NCI-H187 treated with DMSO at 0.1 percent for 48 hours (cell line): ENCODE measurements around the gene FLT1.

Experiments
- DNase-seq: peaks from one replicate; lab custom pipeline; 2025; lab: John Stamatoyannopoulos, UW

Gene FLT1

DNA sequence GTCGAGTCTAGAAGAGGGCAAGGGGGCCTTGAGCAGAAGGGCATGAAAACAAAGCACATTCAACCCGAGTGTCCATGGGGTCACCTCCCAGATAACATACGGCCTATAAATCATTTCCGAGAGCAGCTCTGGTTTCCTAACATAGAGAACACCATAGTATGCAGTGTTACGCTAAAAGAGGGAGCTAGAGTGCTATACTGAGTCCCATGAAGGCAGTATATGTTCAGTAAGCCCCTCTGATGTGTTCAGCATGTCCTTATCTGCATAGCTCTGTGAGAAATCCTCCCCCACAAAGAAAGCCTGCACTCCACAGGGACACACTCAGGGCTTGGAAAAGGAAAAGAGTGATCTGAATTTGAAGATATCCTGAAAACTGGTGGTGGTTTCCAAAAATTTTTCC is 175.4 kb downstream of the FLT1 start:
- no peak for DNase-seq

DNA sequence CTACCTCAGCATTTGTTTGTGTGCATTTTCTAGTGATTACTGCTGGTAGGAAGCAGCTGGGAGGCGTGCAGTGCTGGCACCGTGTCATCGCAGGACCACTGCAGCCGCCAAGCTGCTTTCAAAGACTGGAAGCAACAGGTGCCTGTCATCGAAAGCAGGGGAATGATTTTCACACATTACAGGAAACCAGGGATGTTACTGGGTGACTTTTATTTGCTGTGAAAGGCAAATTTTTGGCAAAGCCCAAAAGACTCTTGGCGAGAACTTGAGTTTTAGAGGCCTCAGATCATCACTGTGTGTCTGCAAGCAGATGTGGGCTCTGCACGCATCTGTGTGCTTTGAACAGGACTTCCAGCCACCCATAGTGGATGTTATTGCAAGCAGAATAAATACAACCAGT is 176.4 kb downstream of the FLT1 start:
- no peak for DNase-seq

DNA sequence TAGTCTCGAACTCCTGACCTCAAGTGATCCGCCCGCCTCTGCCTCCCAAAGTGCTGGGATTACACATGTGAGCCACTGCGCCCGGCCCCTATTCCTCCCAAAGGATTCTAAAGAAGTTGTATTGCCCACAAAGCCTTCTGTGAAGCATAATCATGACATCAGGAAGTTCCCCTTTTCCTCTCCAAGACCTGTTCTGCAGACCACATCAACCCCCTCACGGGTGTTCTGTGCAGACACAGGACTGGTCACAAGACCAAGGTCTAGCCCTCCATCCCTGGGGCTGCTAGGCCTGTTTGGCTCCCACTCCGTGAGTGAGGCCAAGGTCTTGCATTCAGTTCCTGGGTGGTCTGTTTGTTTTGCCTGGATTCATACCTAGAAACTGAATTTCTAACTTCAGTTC is 178.1 kb downstream of the FLT1 start:
- no peak for DNase-seq

DNA sequence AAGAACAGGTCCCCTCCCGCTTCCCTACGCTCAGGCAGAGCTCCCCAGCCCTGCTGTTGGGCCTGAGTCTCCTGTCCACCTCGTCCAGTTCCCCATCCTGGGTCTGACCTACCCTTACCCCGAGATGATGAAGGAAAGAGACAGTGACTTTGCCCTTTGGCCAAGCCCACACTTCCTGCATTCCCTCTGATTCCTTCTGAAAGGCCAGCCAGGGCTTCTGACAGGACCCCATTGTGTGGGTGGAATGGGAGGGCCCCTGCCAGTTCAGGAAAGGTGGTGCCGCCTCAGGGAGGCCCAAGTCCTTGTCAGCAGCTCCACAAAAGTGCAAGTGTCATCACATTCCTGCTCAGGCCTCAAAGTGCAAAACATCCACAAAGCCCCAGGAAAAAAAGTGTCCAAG is 178.8 kb downstream of the FLT1 start:
- DNase-seq, result no peak

DNA sequence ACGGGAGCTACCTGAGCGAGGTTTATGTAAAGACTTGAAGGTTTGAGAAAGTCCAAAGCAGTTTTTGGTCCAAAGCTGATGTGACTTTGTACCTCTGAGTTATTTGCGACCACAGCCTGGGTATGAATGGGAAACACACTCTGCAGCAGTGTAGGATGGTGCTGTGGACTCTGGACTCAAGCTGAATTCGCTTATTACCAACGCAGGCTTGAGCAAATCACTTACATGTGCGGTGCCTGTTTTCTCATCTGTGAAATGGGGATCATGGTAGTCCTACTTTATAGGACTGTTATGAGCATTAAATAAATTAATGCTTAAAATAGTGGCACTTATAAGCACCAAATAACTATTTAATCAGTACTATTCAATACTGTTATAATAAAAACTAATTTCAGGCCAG is 180.0 kb downstream of the FLT1 start:
- DNase-seq, result no peak

DNA sequence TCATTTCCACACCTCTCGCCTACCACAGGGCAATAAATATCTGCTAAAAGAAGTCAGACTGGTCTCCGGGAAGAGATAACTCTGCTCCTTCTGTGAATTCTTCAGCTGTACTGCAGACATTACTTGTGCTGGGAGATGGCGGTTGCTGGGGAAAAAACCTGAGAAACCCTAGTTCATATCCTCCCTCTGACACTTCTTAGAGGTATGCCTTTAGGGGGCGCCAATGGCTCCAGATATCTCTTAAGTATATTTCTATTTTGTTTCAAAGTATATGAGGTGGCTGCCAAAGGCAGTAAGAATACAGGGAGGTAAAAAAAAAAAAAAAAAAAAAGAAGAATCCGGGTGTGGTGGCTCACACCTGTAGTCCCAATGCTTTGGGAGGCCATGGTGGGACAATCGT is 181.3 kb downstream of the FLT1 start:
- DNase-seq, result no peak

DNA sequence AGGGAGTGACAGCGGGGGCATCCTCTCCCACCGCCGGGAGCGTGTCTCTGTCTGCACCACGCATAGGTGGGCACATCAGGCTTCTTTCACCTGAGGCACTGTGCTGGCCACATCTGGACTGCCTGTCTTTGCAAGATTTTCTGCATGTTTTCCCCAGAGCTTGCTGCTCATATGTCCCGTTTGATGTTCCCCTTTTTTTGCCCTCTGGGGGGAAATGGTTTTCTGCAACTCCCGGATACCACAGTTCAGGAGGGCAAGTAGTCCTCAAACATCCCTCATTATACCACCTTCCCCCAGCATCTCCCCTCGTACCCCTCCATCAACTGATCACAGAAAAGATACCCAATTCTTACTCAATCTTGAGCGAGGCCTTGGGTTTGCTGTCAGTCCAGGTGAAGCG is 188.6 kb downstream of the FLT1 start:
- DNase-seq, result no peak

DNA sequence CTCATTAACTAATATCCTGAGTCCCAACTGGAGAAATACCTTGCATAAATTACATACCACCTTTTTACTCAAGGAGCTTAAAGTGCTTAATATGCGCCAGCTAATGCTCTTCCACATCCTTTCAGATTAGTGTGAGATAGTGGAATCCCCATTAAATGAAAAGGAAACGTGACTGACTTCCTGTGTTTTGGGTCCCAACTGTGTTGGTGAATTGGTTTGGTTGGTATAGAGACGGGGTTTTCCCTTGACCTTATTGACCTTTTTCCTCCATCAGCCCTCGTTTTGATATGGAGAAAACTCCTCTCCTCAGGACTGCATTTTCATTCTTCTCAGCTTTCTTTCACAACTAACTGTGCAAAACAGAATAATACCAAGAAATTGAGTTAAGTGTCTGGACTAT is 193.1 kb downstream of the FLT1 start:
- DNase-seq, result no peak

DNA sequence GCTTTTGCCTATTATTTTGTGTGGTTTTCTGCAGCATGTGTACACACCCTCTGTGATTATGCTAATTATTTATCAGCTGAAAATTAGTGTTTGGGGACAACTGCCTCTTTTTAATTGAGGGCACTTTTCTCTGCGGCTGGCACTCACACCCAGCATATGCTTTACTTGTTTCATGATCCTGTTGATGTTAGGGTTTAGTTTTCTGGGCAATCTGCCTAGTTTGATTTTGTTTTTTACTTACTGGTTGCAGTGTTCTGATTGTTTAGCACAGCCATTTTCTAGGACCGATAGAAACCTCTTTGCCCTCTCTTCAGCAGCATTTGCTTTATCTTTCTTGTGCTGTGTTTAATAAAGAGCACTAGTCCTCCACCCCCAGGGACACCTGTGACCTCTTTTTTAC is 195.0 kb downstream of the FLT1 start:
- DNase-seq, result no peak

DNA sequence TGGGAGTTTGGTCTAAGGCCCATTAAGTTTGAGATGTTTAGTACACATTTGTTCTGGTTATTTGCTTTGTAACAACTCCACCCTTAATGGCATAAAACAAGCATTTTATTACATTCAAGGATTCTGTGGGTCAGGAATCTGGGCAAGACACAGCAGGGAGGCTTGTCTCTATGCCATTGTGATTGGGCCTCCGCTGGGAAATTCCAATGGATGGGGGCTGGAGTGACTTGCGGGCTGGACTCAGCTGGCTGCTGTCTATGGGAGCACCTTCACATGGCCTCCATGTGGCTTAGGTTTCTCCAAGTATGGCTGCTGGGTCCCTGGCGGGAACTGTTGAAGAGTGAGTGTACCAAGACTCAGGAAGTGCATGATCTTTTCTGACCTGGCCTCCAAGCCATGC is 197.6 kb downstream of the FLT1 start:
- DNase-seq, result no peak

DNA sequence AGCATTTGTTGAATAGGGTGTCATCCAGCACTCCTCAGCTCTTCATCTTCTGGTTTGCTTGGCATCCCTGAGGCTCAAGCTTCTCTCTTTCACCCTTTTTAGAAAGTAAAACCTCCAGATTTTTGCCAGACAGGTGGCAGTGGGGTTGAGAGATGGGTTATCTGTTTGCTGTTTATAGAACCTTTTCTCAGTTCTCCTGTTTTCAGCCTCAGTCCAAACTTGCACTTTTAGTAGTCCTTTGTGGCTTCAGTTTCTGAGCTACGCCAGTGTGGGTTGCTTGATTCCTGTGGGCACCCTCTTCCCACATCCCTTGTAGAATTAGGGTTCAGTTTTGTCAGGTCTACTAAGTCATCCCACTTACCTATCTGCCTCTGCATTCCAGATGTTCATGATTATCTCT is 208.7 kb downstream of the FLT1 start:
- no peak for DNase-seq

DNA sequence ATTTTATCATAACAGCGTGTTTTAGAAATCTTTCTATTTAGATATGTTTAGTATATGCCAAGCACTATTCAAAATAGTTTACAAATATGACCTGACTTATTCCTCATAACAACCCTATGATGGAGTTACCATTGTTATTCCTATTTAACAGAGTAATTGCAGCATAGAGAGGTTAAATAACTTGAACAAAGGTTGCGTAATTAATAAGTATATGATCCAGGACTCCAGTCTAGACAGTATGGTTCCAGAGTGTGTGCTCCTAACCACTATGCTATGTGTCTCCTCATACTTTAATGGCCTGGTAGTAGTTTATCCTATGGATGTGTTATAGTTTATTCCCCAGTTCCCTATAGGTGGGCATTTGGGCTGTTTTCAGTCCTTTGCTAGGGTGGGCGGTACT is 211.3 kb downstream of the FLT1 start:
- no peak for DNase-seq

DNA sequence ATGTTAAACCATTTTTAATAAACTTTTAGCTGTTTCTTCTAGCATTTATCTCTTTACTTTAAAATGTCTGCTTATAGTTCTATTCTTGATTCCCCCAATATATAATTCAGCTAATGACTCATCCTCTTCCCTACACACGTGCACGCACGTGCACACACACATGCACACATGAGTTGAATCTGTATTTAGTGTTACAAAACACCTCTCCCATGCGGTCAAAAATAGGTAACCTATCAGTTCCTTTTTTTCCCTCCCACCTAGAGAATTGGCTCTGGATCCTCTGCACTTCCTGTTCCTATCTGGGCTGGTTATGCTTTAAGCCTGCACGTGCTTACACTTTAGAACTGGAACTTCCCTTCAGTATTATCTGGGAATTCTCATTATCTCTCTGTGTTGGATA is 212.5 kb downstream of the FLT1 start:
- DNase-seq, result no peak

DNA sequence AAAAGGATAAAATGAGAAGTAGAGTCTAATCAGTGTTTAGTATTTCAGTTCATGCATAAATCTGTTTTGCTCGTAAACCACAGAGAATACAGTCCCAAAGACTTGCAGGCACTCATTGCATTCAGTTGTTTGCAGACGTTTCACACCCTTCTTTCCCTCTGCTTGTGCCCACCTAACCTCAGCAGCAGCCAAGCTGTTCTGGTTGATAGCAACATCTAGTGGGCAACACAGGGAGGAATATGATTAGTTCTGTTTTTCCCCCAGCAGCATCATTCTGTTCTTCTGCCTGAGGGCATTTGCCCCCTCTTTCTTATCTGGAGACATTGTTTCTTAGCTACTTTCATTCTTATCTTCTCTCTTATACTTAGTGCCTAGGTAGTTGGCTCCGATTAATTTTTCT is 221.0 kb downstream of the FLT1 start:
- no peak for DNase-seq

DNA sequence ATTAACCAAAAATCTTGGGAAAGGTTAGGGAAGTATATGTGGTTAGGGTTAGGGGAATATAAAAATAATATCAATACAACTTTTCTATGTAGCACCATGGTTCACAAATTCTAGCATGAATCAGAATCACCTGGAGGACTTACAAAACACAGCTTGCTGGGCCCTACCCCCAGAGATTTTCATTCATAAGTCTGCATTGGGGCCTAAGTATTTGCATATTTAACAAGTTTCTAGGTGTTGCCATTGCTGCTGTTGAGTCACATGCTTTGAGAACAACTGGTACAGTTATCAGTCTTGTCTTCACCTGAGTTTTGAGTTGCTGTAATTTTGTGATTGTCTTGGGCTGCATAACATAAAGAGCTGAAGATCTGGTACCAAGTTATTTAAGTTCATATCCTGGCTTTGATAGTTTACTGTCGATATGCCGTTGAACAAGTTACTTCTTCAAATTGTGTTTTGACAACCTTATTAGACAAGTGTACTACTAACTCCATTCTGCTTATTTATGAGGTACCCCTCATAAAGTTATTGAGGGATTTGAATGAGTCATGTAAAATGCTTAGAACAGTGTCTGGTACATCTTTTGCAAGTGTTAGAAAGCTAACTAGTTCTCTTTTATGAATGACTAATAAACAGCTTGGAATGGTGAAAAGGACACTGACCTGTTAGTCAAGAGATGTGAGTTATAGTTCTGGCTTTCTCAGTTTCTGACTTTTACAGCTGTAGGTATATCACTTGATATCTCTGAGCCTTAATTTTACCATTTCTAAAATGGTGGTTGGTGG is 223.7 kb downstream of the FLT1 start:
- DNase-seq, result no peak

DNA sequence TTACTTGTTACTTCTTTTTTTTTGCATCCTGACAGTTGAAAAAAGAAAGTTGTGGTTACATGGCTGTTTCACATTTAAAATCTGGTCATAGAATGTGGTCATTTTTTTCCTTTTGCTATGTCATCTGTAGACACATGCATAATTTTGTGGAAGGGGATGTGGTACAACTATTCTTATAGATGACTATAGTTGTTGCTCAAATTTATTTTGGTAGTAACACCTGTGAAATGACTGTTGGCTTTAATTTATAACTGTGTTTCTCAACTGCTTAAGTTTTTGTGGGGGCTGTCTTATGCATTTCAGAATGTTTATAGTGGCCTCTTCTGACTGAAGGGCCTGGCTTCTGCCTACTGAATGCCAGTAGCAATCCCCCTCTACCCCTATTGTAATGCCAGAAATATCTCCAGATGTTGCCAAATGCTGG is 226.1 kb downstream of the FLT1 start:
- no peak for DNase-seq

DNA sequence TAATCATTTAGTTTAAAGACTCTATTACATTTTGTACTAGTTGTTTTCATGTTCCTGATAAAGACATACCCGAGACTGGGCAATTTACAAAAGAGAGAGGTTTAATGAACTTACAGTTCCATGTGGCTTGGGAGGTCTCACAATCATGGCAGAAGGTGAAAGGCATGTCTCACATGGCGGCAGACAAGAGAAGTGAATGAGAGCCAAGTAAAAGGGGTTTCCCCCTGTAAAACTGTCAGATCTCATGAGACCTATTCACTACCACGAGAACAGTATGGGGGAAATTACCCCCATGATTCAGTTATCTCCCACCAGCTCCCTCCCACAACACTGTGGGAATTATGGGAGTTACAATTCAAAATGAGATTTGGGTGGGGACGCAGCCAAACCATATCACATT is 227.4 kb downstream of the FLT1 start:
- DNase-seq, result no peak

DNA sequence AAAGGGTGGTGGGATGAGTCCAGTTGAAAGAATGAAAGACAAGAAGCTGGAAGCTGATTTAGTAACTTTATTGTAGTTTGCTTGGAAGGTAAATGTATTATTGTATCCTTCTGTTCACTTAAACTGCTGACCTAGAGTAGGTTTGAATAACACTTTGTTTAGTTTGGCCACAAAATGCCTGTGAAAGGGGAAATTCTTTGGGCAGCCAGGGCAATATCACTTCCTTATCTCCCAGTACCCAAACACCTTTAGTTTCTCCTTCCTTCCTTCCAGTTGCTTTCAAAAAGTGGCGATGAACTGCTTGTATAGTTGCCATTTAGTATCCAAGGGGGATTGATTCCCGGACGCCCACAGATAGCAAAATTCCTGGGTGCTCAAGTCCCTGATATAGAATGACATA is 236.5 kb downstream of the FLT1 start:
- no peak for DNase-seq

DNA sequence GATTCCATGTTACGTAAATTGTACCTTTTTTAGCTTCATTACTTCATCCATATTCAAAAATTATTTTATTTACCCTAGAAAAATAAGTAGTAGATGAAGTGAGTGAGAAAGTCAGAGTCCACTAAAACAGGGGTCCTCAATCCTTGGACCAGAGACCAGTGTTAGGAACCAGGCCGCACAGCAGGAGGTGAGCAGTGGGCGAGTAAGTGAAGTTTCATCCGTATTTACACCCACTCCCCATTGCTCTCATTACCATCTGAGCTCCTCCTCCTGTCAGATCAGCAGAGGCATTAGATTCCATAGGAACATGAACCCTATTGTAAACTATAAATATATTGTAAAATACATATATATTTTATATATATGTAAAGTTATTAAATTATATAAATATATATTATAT is 237.6 kb downstream of the FLT1 start:
- DNase-seq, result no peak

DNA sequence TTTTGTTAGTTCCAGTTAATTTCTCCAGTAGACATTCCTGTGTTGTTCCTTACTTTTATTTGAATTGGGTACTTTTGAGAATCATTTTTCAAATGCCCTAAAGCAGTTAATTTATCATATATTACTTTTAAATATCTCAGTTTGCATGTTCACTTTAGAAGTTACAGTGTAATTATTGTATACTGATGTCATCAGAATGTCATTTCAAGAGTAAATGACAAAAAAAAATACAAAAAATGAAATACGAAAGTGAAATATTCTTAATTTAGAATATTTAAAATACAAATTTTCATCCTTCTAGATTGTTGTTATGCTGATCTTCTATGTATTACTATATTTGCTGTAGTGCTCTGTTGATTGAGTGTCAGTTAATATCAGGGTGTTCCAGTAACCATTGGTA is 242.4 kb downstream of the FLT1 start:
- DNase-seq, result no peak

DNA sequence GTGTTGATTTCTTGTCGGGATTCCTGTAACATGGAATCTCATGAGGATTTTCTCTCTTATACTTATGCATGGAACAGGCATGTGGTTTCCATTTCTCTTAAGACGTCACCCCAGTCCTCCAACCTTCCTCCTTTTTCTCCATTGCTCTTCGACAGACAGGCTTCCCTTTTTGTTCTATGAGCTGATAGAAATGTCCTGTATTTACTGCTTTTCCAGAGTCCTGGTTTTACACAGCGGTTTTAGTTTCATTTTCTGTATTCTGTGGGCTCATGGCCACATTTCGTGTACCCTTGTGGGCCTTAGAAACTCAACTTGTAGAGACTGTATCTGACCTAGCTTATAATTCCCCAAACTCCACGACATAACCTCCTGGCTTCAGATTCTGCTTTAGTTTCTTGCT is 243.5 kb downstream of the FLT1 start:
- no peak for DNase-seq

DNA sequence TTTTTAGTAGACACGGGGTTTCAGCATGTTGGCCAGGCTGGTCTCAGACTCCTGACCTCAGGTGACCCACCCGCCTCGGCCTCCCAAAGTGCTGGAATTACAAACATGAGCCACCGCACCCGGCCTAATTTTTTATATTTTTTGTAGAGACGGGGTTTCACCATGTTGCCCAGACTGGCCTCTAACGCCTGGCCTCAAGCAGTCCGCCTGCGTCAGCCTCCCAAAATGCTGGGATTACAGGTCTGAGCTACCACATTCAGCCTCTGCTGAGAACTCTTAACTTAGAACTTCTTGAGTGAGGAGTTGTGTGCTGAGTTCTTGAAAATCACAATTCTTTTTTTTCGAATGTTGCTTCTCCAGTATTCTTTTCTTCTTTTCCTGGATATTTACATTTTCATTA is 244.4 kb downstream of the FLT1 start:
- no peak for DNase-seq
